Ishikawa (cell line): ENCODE data around the gene EIF1AD.

Source experiments
- CEBPB ChIP-seq: IDR thresholded peaks from 2 replicates; pipeline ENCODE4 v1.6.1; 2012
- CREB1 ChIP-seq: IDR thresholded peaks from 2 replicates; pipeline ENCODE4 v1.6.1; 2012; ENCODE audit warnings: low read depth
- EGR1 ChIP-seq: IDR thresholded peaks from 2 replicates; pipeline ENCODE4 v1.6.1; 2012
- EP300 ChIP-seq: IDR thresholded peaks from 2 replicates; pipeline ENCODE4 v1.6.1; 2012; ENCODE audit warnings: borderline replicate concordance
- FOXM1 ChIP-seq: IDR thresholded peaks from 2 replicates; pipeline ENCODE4 v1.6.1; 2012; ENCODE audit warnings: low read depth, borderline replicate concordance
- MAX ChIP-seq: IDR thresholded peaks from 2 replicates; pipeline ENCODE4 v1.6.1; 2012
- NFIC ChIP-seq: IDR thresholded peaks from 2 replicates; pipeline ENCODE4 v1.6.1; 2012
- RAD21 ChIP-seq: IDR thresholded peaks from 2 replicates; pipeline ENCODE4 v1.6.1; 2012; ENCODE audit warnings: low read depth
- REST ChIP-seq: IDR thresholded peaks from 2 replicates; pipeline ENCODE4 v1.6.1; 2012; ENCODE audit warnings: low read depth, mild to moderate bottlenecking
- TAF1 ChIP-seq: IDR thresholded peaks from 2 replicates; pipeline ENCODE4 v1.6.1; 2012; ENCODE audit warnings: low read depth, mild to moderate bottlenecking
- TCF12 ChIP-seq: IDR thresholded peaks from 2 replicates; pipeline ENCODE4 v1.6.1; 2012; ENCODE audit warnings: low read depth
- TEAD4 ChIP-seq: IDR thresholded peaks from 2 replicates; pipeline ENCODE4 v1.6.1; 2012
- USF1 ChIP-seq: IDR thresholded peaks from 2 replicates; pipeline ENCODE4 v1.6.1; 2012
- YY1 ChIP-seq: IDR thresholded peaks from 2 replicates; pipeline ENCODE4 v1.6.1; 2012; ENCODE audit warnings: low read depth
- ZBTB7A ChIP-seq: IDR thresholded peaks from 2 replicates; pipeline ENCODE4 v1.6.1; 2012; ENCODE audit warnings: low read depth

EIF1AD gene

DNA sequence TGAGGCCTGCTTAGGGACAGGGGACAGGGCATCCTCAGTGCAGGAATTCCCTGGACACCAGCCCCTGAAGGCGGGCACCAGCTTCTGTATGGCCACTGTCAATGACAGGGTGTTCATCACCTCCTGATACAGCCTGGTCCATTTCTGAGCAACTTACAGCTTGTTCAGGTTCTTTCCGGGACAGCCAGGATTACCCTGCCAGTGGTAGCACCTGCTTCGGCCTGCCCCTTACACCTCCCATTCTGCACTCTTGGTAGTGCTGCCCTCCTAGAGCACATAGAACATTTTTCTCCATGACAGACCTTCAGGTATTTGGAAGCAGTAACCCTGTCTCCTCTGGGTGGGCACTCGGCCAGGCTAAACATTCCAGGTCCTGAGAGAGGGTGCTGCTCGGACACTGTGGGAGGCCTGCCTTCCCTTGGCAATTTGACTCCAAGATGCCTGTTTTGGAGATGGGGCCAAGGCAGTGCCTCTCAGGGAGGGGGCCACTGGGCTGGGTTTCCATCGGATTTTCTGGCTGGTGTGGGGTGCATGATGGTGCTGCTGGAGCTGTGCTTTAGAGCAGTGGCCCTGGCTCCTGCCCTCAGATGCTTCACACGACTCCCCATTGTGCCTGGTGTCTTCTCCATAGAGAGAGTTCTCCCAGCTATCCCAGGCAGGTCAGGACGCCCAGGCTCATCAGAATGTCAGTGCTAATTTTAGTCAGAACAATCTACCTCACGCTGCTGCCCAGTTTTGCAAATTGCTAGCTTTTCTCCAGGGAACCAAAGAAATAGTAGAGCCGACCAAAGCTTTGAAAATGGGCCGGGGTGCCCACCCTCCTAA, 45.8 kb upstream of the EIF1AD start:
- TF ChIP-seq CREB1 (no peak), TEAD4 (peak; percentile 94), TCF12 (peak; percentile 71), EP300 (peak; percentile 82; the same call in 1 of the 2 replicates), YY1 (peak; percentile 5; the same call in 1 of the 2 replicates), USF1 (no peak), NFIC (peak; percentile 94), EGR1 (no peak)

DNA sequence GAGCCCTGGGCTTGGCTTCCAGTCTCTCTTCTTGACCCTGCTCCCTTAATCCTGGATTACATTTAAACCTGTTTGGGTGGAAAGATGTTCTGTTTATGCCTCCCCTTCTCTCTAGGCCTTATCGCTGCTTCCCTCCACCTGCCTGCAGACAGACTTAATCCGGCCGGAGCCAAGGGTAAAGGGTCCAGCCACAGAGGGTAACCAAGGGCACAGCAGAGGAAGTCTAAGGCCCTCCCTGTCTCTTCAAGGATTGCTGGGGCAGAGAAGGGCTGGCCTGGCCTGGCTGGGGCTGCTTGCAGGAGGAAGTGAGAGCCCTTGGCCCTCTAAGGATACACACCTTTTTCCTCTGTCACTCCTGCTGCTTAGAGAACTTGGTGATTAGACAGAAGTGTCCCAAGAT, 44.9 kb upstream of the EIF1AD start:
- TF ChIP-seq EGR1, result no peak
- TF ChIP-seq CREB1, result no peak
- TF ChIP-seq TCF12, result no peak
- no peak for TF ChIP-seq CEBPB
- TF ChIP-seq ZBTB7A, result no peak
- no peak for TF ChIP-seq TEAD4
- TF ChIP-seq MAX, result no peak
- no peak for TF ChIP-seq USF1
- TF ChIP-seq NFIC, result no peak
- no peak for TF ChIP-seq RAD21
- TF ChIP-seq REST, result no peak
- TF ChIP-seq YY1, result no peak
- TF ChIP-seq TAF1, result no peak
- TF ChIP-seq FOXM1, result no peak
- TF ChIP-seq EP300, result no peak

DNA sequence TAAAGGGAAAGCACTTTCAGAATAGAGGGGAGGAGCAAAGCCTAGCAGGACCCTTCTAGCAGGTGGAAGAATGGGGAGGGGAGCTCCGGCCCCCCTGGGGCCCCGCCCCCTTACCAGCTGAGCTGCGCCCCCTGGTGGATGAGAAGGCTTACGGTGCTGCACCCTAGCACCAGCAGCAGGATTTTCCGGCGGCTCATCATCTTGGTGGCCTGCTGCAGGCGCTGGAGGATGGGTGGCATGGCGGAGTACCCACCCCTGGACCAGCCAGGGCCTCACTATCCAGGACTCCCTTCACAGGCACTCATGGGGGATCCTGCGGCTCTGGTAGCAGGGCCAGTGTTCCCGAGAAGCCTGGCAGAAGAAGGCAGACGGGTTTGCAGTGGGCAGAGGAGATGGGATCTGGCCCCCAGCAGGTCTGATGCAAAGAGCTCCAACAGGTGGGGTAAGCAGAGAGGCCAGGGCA, 43.3 kb upstream of the EIF1AD start:
- TF ChIP-seq EP300, result no peak
- TF ChIP-seq CEBPB, result no peak
- peak; percentile 56 for TF ChIP-seq RAD21
- TF ChIP-seq ZBTB7A, result peak; percentile 94
- TF ChIP-seq TEAD4, result no peak

GRCh38 chr11:66044757-66045156, 42.8 kb upstream of the EIF1AD start:
- TF ChIP-seq TEAD4, result no peak
- TF ChIP-seq CEBPB, result no peak
- no peak for TF ChIP-seq TCF12
- no peak for TF ChIP-seq FOXM1
- TF ChIP-seq CREB1, result no peak
- no peak for TF ChIP-seq EGR1
- TF ChIP-seq USF1, result no peak
- no peak for TF ChIP-seq EP300
- TF ChIP-seq RAD21, result no peak
- no peak for TF ChIP-seq ZBTB7A
- no peak for TF ChIP-seq YY1
- TF ChIP-seq REST, result no peak
- no peak for TF ChIP-seq MAX
- TF ChIP-seq NFIC, result no peak
- TF ChIP-seq TAF1, result no peak

DNA sequence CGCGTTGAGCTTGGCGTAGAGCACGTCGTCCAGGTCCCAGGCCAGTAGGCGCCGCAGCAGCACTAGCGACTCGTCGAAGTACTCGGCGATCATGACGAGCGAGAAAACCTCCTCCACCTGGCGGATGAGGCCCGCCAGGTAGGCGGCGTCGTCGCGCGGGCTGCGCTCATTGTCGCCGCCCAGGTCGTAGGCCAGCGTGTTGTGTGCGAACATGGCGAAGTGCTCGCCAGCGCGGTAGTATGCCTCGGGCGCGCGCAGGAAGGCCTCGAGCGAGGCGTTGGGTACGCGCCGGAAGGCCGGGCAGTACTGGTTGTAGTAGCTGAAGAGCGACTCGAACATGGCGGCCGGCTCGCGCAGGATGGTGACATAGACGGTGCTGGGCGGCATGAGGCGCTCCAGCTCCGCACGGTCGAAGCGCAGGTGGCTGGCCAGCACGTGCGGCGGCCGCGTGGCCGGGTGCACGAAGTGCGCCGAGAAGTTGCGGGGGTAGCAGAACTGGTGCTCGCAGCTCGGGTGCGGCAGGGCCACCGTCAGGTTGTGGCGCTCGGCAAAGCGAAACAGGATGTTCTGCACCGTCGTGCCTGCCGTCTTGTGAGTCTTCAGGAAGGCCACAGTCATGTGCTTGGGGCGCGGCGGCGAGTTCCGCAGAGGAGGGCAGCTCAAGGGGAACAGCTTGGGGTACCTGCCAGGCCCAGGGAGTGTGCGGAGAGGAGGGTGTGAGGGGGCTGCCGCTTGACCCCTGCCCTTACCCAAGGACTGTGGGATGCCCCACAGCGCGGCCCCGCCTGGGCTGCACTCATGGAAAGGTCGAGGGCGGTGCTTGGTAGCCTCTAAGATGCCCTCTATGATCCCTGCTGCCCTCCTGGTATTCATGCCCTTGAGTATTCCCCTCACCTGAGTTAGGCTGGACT, 41.3 kb upstream of the EIF1AD start:
- no peak for TF ChIP-seq EP300
- no peak for TF ChIP-seq EGR1
- TF ChIP-seq MAX, result no peak
- no peak for TF ChIP-seq CREB1
- TF ChIP-seq TEAD4, result no peak
- no peak for TF ChIP-seq RAD21
- TF ChIP-seq FOXM1, result no peak
- TF ChIP-seq REST, result no peak
- no peak for TF ChIP-seq CEBPB
- TF ChIP-seq TAF1, result no peak
- TF ChIP-seq ZBTB7A, result no peak
- no peak for TF ChIP-seq NFIC
- TF ChIP-seq USF1, result no peak
- TF ChIP-seq TCF12, result no peak
- TF ChIP-seq YY1, result no peak
